Neural cell (in vitro differentiated cells): Measurements from ENCODE around the gene MMP1.

ENCODE experiments used
- CTCF ChIP-seq: fragments of 450-650 bp; IDR thresholded peaks from 2 replicates; pipeline ENCODE4 v1.5.1; 2014; ENCODE audit warnings: antibody characterized with exemption, mild to moderate bottlenecking, moderate library complexity; ENCODE audit not compliant: poor library complexity, severe bottlenecking
- EP300 ChIP-seq: fragments of 450-650 bp; conservative IDR thresholded peaks from 2 replicates; pipeline ENCODE4 v1.6.1; 2014; ENCODE audit warnings: antibody characterized with exemption, mild to moderate bottlenecking, moderate library complexity; ENCODE audit not compliant: poor library complexity, severe bottlenecking
- EZH2 ChIP-seq: fragments of 200-600, 300-800 bp; shearing (Covaris generic), sonication (generic); IDR thresholded peaks from 2 replicates; pipeline ENCODE4 v1.6.1; 2014; ENCODE audit warnings: antibody characterized with exemption, low read length, borderline replicate concordance, mild to moderate bottlenecking; ENCODE audit not compliant: insufficient read depth, poor library complexity, severe bottlenecking
- MXI1 ChIP-seq: fragments of 450-650 bp; conservative IDR thresholded peaks from 2 replicates; pipeline ENCODE4 v1.6.1; 2014; ENCODE audit warnings: antibody characterized with exemption, mild to moderate bottlenecking; ENCODE audit not compliant: poor library complexity, severe bottlenecking
- POLR2AphosphoS5 ChIP-seq: IDR thresholded peaks from 2 replicates; pipeline ENCODE4 v1.6.1; 2012
- RAD21 ChIP-seq: fragments of 450-650 bp; conservative IDR thresholded peaks from 2 replicates; pipeline ENCODE4 v1.6.1; 2014; ENCODE audit warnings: antibody characterized with exemption, mild to moderate bottlenecking, moderate library complexity
- REST ChIP-seq: IDR thresholded peaks from 2 replicates; pipeline ENCODE4 v1.6.1; 2012; ENCODE audit warnings: borderline replicate concordance
- TAF1 ChIP-seq: IDR thresholded peaks from 2 replicates; pipeline ENCODE4 v1.6.1; 2012; ENCODE audit warnings: low read depth

GRCh38 chr11:102806296-102806695 is 8.3 kb upstream of the MMP1 start:
- TF ChIP-seq POLR2AphosphoS5, result no peak
- no peak for TF ChIP-seq CTCF
- TF ChIP-seq EP300, result no peak
- no peak for TF ChIP-seq EZH2
- TF ChIP-seq REST, result no peak
- no peak for TF ChIP-seq TAF1
- TF ChIP-seq MXI1, result no peak
- no peak for TF ChIP-seq RAD21
